Immature natural killer cell (primary cell): ENCODE results near the gene RPL10L. TPM values are rescaled to one million over a fixed set of nuclear protein-coding genes. Genes with fewer than 3 reads are reported as not detected.

Experiments
- DNase-seq, 3 donors: peaks; one replicate each; pipeline ENCODE4 v3.0.0; 2022; ENCODE audit warnings: mixed read lengths in 1 of 3
- H3K27ac Mint-ChIP-seq, 6 donors: one replicate each; pipeline ENCODE4 v1.8.0; 2020; ENCODE audit warnings: mixed read lengths in 6 of 6, mild to moderate bottlenecking in 5 of 6, inconsistent platforms in 4 of 6, moderate library complexity in 3 of 6
- H3K27me3 Mint-ChIP-seq, 3 donors: one replicate each; pipeline ENCODE4 v1.8.0; 2020 to 2021; ENCODE audit warnings: low read depth in 3 of 3, mild to moderate bottlenecking in 3 of 3, mixed read lengths in 3 of 3, moderate library complexity in 3 of 3, inconsistent platforms in 1 of 3
- H3K36me3 Mint-ChIP-seq, 3 donors: one replicate each; pipeline ENCODE4 v1.8.0; 2020; ENCODE audit warnings: mixed read lengths in 3 of 3, inconsistent platforms in 2 of 3, mild to moderate bottlenecking in 2 of 3
- H3K4me1 Mint-ChIP-seq, 2 donors: one replicate each; pipeline ENCODE4 v1.8.0; 2020; ENCODE audit warnings: inconsistent platforms in 2 of 2, mild to moderate bottlenecking in 2 of 2, mixed read lengths in 2 of 2, moderate library complexity in 1 of 2
- H3K4me3 Mint-ChIP-seq, 5 donors: one replicate each; pipeline ENCODE4 v1.8.0; 2020; ENCODE audit warnings: mild to moderate bottlenecking in 5 of 5, mixed read lengths in 5 of 5, inconsistent platforms in 3 of 5, moderate library complexity in 3 of 5
- H3K9me3 Mint-ChIP-seq, 6 donors: one replicate each; pipeline ENCODE4 v1.8.0; 2020; ENCODE audit warnings: mild to moderate bottlenecking in 6 of 6, mixed read lengths in 6 of 6, inconsistent platforms in 4 of 6, moderate library complexity in 3 of 6
- polyA plus RNA-seq, 3 donors: library from polyadenylated mRNA; unstranded; fragments of 300-500 nt; fragmentation: Illumina TruSeq; gene quantifications; one replicate each; pipeline ENCODE4 v1.2.3, GENCODE V29; 2021

Gene RPL10L
- not detected for polyA plus RNA-seq

DNA sequence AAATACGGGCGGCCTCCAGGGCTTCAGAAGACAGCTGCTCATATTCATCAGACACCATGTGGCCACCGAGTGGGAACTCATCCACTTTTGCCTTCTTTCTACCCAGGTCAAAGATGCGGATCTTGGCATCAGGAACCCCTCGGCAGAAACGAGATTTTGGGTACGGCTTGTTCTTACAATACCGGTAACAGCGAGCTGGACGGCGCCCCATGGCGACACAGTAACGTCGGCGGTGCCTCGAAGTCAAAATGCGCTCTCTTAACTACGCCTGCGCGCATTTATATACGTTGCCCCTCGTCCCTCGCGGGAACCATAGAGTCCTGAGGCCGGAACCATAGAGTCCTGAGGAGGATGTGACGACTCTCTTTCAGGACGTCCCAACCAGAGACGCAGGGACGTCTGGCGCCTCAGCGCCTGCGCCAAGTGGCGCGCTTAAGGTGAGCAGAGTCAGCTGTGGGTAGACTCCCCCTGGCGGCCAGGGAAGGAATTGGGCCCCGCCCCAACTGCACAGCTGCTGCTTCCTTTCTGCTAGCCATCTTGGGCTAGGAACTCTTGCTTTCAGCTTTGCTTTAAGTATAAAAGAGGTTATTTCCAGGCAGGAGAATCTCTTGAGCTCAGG lies at the start of gene RPL10L:
Gene RPL10L (minus strand): TSS at position 256 of the 619 bp plus-strand sequence. CDS start 45 bp downstream, at position 211.
- no peak for DNase-seq
- no peaks in the 10 kb centered on the region for H3K4me1 Mint-ChIP-seq
- peaks cover 0 to 1% (median 0%) of the 10 kb centered on the region in 3 donors for H3K27me3 Mint-ChIP-seq
- no peak within 1 kb of the TSS for H3K4me3 Mint-ChIP-seq
- peaks cover 0 to 3% (median 0%) of the 10 kb centered on the region in 3 donors for H3K36me3 Mint-ChIP-seq
- peaks cover 7 to 47% (median 18%) of the 10 kb centered on the region in 6 donors for H3K9me3 Mint-ChIP-seq
- H3K27ac Mint-ChIP-seq = no peak within 1 kb of the TSS

GRCh38 chr14:46691819-46692218 lies 40.2 kb upstream of the RPL10L start:
- Mint-ChIP-seq H3K9me3 (peaks cover 11 to 71% (median 37%) of the 10 kb centered on the region in 6 donors), H3K27ac (no peak overlapping the region), H3K36me3 (no peaks in the 10 kb centered on the region), H3K4me1 (no peaks in the 10 kb centered on the region), H3K4me3 (no peak overlapping the region), H3K27me3 (peaks cover 0 to 6% (median 0%) of the 10 kb centered on the region in 3 donors)
- DNase-seq = no peak

- Mint-ChIP-seq H3K4me1 (no peaks in the 10 kb centered on the region), H3K9me3 (peaks cover 15 to 63% (median 38%) of the 10 kb centered on the region in 6 donors), H3K27ac (no peak overlapping the region), H3K27me3 (peaks cover 0 to 5% (median 0%) of the 10 kb centered on the region in 3 donors), H3K36me3 (no peaks in the 10 kb centered on the region), H3K4me3 (no peak overlapping the region)
- DNase-seq = no peak
Observed at GRCh38 chr14:46686652-46687051, 35.1 kb upstream of the RPL10L start.

- Mint-ChIP-seq H3K27ac (no peak overlapping the region), H3K27me3 (no peaks in the 10 kb centered on the region), H3K9me3 (peaks cover 3 to 33% (median 26%) of the 10 kb centered on the region in 6 donors), H3K36me3 (peaks cover 0 to 3% (median 0%) of the 10 kb centered on the region in 3 donors), H3K4me1 (no peaks in the 10 kb centered on the region), H3K4me3 (no peak overlapping the region)
- DNase-seq = no peak
Observed at GRCh38 chr14:46672128-46672527, 20.5 kb upstream of the RPL10L start.

DNA sequence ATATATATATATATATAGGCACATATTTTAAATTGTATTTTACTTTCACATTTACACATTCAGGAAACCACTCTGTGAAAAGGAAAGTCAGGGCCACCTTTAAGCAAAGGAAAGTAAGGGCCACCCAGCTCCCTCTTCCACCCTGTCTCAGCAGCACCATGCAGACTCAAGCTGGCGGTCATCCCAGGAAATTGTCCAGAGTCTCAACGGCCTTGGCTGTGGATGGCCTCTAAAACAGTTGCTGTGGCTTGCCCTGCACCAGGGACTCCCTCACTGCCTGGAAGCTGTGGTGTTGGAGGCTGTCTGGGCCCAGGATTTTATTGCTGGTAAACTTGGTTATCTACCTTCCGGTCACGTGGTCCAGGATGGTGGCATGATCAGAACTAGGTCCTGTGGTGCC lies 11.8 kb upstream of the RPL10L start:
- DNase-seq = no peak
- Mint-ChIP-seq H3K4me3 (no peak overlapping the region), H3K4me1 (no peaks in the 10 kb centered on the region), H3K9me3 (peaks cover 6 to 43% (median 18%) of the 10 kb centered on the region in 6 donors), H3K27me3 (peaks cover 0 to 1% (median 0%) of the 10 kb centered on the region in 3 donors), H3K36me3 (peaks cover 0 to 3% (median 0%) of the 10 kb centered on the region in 3 donors), H3K27ac (no peak overlapping the region)

GRCh38 chr14:46661728-46662127 lies 10.1 kb upstream of the RPL10L start:
- Mint-ChIP-seq H3K27me3 (peaks cover 0 to 1% (median 0%) of the 10 kb centered on the region in 3 donors), H3K4me1 (no peaks in the 10 kb centered on the region), H3K9me3 (peaks cover 13 to 39% (median 17%) of the 10 kb centered on the region in 6 donors), H3K4me3 (no peak overlapping the region), H3K36me3 (peaks cover 0 to 3% (median 0%) of the 10 kb centered on the region in 3 donors), H3K27ac (no peak overlapping the region)
- no peak for DNase-seq

DNA sequence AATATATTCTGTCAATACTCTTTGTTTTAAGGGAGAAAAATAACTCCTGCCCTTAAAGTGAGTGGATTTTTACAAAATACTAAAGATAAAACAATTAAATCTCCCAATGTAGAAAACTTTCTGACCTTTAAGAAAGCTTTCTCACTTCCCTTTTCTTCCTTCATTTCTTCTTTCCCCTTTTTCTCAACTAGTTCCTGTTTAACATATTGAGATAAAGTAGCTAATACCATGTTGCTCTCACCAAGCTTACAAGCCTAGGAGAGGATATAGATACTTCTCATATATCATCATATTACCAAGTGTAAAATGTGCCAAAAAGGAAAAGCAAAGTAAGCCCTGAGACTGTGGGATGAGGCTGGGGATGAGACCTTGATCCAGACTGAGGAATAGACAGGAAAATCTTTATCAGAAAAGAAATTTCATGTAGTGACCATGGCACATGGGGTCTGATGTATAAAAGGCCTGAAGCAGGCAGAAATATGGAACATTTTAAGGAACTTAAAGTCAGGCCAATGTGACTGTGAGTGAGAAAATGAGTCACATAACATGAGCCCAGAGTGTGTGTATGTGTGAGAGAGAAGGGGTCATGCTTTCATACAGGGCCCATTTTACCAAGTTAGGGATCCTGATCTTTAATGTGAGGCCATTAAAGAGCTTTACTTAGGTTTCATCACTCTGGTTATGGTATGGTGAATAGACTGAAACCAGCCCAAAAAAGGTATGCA lies 1.6 kb upstream of the RPL10L start:
- no peak overlapping the region for H3K27ac Mint-ChIP-seq
- H3K9me3 Mint-ChIP-seq = peaks cover 7 to 38% (median 14%) of the 10 kb centered on the region in 6 donors
- no peak overlapping the region for H3K4me3 Mint-ChIP-seq
- H3K36me3 Mint-ChIP-seq = peaks cover 0 to 3% (median 0%) of the 10 kb centered on the region in 3 donors
- no peaks in the 10 kb centered on the region for H3K4me1 Mint-ChIP-seq
- no peak for DNase-seq
- peaks cover 0 to 1% (median 0%) of the 10 kb centered on the region in 3 donors for H3K27me3 Mint-ChIP-seq

GRCh38 chr14:46646796-46647195 lies 4.8 kb downstream of the RPL10L start:
- no peak for DNase-seq
- H3K27ac Mint-ChIP-seq = no peak overlapping the region
- H3K9me3 Mint-ChIP-seq = peaks cover 2 to 44% (median 27%) of the 10 kb centered on the region in 6 donors
- H3K4me1 Mint-ChIP-seq = no peaks in the 10 kb centered on the region
- peaks cover 0 to 3% (median 0%) of the 10 kb centered on the region in 3 donors for H3K36me3 Mint-ChIP-seq
- H3K27me3 Mint-ChIP-seq = no peaks in the 10 kb centered on the region
- H3K4me3 Mint-ChIP-seq = no peak overlapping the region

DNA sequence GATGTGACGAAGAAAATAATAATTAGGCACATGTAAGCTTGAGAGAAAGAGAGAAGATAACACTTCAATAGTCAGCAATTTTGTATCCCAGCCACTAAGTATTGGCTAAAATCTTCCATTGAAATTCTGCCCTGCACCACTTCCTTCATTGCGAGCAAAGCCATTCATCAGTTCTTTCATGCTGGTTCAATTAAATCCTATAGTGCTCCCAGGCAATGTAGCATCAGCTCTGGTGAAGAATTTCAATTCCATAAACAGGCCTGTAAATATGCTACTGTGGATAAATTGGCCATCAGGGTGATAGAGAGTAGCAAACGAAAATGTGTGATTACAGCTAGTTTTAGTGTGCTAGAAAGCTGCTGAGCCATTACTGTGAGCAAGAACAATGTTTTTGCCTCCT lies 24.7 kb downstream of the RPL10L start:
- no peak overlapping the region for H3K4me3 Mint-ChIP-seq
- H3K27me3 Mint-ChIP-seq = peaks cover 0 to 4% (median 2%) of the 10 kb centered on the region in 3 donors
- peaks cover 0 to 7% (median 0%) of the 10 kb centered on the region in 3 donors for H3K36me3 Mint-ChIP-seq

More for the DNA sequence above, 24.7 kb downstream of the RPL10L start:
- Mint-ChIP-seq H3K27ac (no peak overlapping the region), H3K9me3 (peaks cover 14 to 62% (median 29%) of the 10 kb centered on the region in 6 donors), H3K4me1 (no peaks in the 10 kb centered on the region)
- no peak for DNase-seq
